OCI-LY1 (cell line): Measurements from ENCODE around the gene NCKAP1.
"Not testable (repeated sequence)": the region's sequence is repeated elsewhere in the genome, so short reads cannot be mapped to it uniquely, and the experiment has no call there.

Experiments
- H2AFZ ChIP-seq: fragments of 200-600 bp; sonication (generic), shearing (Covaris generic); 2 replicates; pipeline ENCODE4 v1.6.0; 2014; ENCODE audit warnings: antibody characterized with exemption, mild to moderate bottlenecking, low read length
- H3F3A ChIP-seq: fragments of 200-600 bp; sonication (generic), shearing (Covaris generic); 2 replicates; pipeline ENCODE4 v1.6.0; 2014; ENCODE audit warnings: mild to moderate bottlenecking, antibody characterized with exemption, low read length, moderate library complexity; ENCODE audit not compliant: insufficient read depth
- H3K27ac ChIP-seq: fragments of 200-600 bp; sonication (generic); 2 replicates; pipeline ENCODE4 v1.5.1; 2014; ENCODE audit warnings: low read length, mixed run types, mild to moderate bottlenecking, low read depth; ENCODE audit not compliant: poor library complexity, severe bottlenecking
- H3K27me3 ChIP-seq: fragments of 200-600 bp; sonication (generic); 2 replicates; pipeline ENCODE4 v1.6.0; 2014; ENCODE audit warnings: antibody characterized with exemption, mild to moderate bottlenecking, low read length, moderate library complexity; ENCODE audit not compliant: insufficient read depth
- H3K36me3 ChIP-seq: fragments of 200-600 bp; sonication (generic); 2 replicates; pipeline ENCODE4 v1.6.1; 2014; ENCODE audit warnings: mild to moderate bottlenecking, antibody characterized with exemption, low read length, moderate library complexity, mixed read lengths; ENCODE audit not compliant: insufficient read depth
- H3K4me1 ChIP-seq: fragments of 200-600 bp; sonication (generic); 2 replicates; pipeline ENCODE4 v1.5.1; 2014; ENCODE audit warnings: mild to moderate bottlenecking, low read length, moderate library complexity; ENCODE audit not compliant: insufficient read depth, severe bottlenecking
- H3K4me2 ChIP-seq: fragments of 200-600 bp; sonication (generic), shearing (Covaris generic); 2 replicates; pipeline ENCODE4 v1.6.1; 2014; ENCODE audit warnings: low read length
- H3K4me3 ChIP-seq: fragments of 200-600 bp; sonication (generic); 2 replicates; pipeline ENCODE4 v1.5.1; 2014; ENCODE audit warnings: low read length, low read depth, mild to moderate bottlenecking, mixed read lengths; ENCODE audit not compliant: poor library complexity, severe bottlenecking
- H3K79me2 ChIP-seq: fragments of 200-600 bp; shearing (Covaris generic); 2 replicates; pipeline ENCODE4 v1.6.1; 2016; ENCODE audit warnings: mixed run types, low read length, mixed read lengths; ENCODE audit not compliant: insufficient read depth
- H3K9ac ChIP-seq: fragments of 200-600 bp; sonication (generic), shearing (Covaris generic); 2 replicates; pipeline ENCODE4 v1.6.1; 2014; ENCODE audit warnings: mild to moderate bottlenecking, low read length, mixed read lengths
- H3K9me2 ChIP-seq: fragments of 200-600 bp; sonication (generic), shearing (Covaris generic); 2 replicates; pipeline ENCODE4 v1.6.1; 2014; ENCODE audit warnings: low read depth, mild to moderate bottlenecking, low read length, mixed read lengths
- H3K9me3 ChIP-seq: fragments of 200-600 bp; shearing (Covaris generic); 2 replicates; pipeline ENCODE4 v1.6.1; 2014; ENCODE audit warnings: low read length, mixed read lengths
- H4K20me1 ChIP-seq: fragments of 200-600 bp; sonication (generic), shearing (Covaris generic); 2 replicates; pipeline ENCODE4 v1.6.0; 2016; ENCODE audit warnings: mild to moderate bottlenecking, low read length; ENCODE audit not compliant: insufficient read depth
- EZH2 ChIP-seq: fragments of 200-600 bp; sonication (generic), shearing (Covaris generic); IDR thresholded peaks from 2 replicates; pipeline ENCODE4 v1.8.0; 2017; ENCODE audit warnings: borderline replicate concordance, mixed run types, mild to moderate bottlenecking, antibody characterized with exemption, low read length, moderate library complexity, mixed read lengths
- TF ChIP-seq, protein P1 (sequence below): fragments of 200-600 bp; sonication (generic), shearing (Covaris generic); IDR thresholded peaks from 2 replicates; pipeline ENCODE4 v1.5.1; 2017; ENCODE audit warnings: mild to moderate bottlenecking, antibody characterized with exemption, low read length, moderate library complexity, mixed read lengths

NCKAP1 gene

DNA sequence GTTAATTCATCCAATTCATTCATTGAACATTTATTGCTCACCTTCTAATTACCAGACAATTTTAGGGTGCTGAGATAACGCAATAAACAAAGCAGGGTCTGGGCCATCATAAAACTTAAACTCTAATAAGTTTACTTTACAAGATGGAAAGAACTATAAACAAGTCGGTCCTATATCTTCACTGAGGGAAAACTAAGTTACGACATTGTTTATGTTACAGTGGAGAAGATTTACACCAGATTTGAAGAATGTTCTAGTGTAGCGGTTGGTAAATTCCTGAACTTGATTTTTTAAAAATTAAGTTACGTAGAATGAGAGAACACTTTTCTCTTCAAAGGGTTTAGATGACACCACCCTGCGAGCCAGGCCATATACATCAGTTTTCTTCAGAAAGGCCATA, 151.2 kb downstream of the NCKAP1 start:
- H2AFZ ChIP-seq, result no peak overlapping the region
- no peaks in the 10 kb centered on the region for H3F3A ChIP-seq
- H3K27me3 ChIP-seq, result no peaks in the 10 kb centered on the region

DNA sequence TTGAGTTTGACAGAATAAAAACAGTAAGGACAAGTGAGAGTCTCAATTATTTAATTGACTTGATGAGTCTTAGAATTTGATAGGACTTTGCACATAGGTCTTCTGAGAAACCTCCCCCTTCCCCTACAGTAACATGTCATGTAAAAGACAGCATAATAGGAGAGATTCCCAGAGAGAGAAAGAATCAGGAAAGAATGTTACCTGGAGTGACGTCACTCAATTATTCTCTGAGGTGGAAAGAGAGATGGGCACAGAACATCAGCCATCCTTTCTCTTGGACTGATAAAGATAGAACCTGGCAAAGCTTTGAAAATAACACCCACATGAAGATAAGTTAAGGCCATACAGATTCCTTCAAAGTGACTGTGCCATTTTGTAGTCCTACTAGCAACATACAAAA, 152.5 kb downstream of the NCKAP1 start:
- Histone ChIP-seq H3K9me2 (no peaks in the 10 kb centered on the region), H3F3A (no peaks in the 10 kb centered on the region), H3K9ac (no peak overlapping the region), H3K4me1 (no peaks in the 10 kb centered on the region), H3K9me3 (no peaks in the 10 kb centered on the region), H3K36me3 (no peaks in the 10 kb centered on the region), H4K20me1 (no peaks in the 10 kb centered on the region), H3K27me3 (no peaks in the 10 kb centered on the region), H3K27ac (no peak overlapping the region), H2AFZ (no peak overlapping the region), H3K79me2 (no peaks in the 10 kb centered on the region), H3K4me2 (no peak overlapping the region), H3K4me3 (no peak overlapping the region)
- TF ChIP-seq, protein P1, sequence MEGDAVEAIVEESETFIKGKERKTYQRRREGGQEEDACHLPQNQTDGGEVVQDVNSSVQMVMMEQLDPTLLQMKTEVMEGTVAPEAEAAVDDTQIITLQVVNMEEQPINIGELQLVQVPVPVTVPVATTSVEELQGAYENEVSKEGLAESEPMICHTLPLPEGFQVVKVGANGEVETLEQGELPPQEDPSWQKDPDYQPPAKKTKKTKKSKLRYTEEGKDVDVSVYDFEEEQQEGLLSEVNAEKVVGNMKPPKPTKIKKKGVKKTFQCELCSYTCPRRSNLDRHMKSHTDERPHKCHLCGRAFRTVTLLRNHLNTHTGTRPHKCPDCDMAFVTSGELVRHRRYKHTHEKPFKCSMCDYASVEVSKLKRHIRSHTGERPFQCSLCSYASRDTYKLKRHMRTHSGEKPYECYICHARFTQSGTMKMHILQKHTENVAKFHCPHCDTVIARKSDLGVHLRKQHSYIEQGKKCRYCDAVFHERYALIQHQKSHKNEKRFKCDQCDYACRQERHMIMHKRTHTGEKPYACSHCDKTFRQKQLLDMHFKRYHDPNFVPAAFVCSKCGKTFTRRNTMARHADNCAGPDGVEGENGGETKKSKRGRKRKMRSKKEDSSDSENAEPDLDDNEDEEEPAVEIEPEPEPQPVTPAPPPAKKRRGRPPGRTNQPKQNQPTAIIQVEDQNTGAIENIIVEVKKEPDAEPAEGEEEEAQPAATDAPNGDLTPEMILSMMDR, result no peak
- no peak for TF ChIP-seq EZH2

More for the DNA sequence above, 151.2 kb downstream of the NCKAP1 start:
- Histone ChIP-seq H3K27ac (no peak overlapping the region), H4K20me1 (no peaks in the 10 kb centered on the region), H3K9me3 (no peaks in the 10 kb centered on the region), H3K4me3 (no peak overlapping the region), H3K79me2 (no peaks in the 10 kb centered on the region), H3K9ac (no peak overlapping the region), H3K4me2 (no peak overlapping the region), H3K9me2 (no peaks in the 10 kb centered on the region), H3K36me3 (no peaks in the 10 kb centered on the region), H3K4me1 (no peaks in the 10 kb centered on the region)
- TF ChIP-seq, protein P1, result no peak
- TF ChIP-seq EZH2, result no peak

DNA sequence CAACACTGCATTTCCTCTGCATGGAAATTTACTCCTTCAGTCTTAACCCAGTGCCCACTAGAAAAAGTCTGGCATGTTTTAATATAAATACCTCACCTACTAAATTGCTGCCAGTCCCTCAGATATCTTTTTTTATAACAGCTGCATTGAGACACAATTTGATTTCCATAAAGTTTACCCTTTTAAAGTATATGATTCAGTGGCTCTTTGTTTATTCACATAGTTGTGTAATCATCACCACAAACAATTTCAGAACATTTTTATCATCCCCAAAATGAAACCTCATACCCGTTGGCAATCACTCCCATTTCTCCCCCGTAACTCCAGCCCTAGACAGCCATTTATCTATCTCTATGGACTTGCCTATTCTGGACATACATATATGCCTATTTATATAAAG, 154.8 kb downstream of the NCKAP1 start:
- H3F3A ChIP-seq, result no peaks in the 10 kb centered on the region
- H3K4me2 ChIP-seq, result no peak overlapping the region
- no peaks in the 10 kb centered on the region for H4K20me1 ChIP-seq
- no peak for TF ChIP-seq EZH2
- TF ChIP-seq, protein P1, result no peak
- no peaks in the 10 kb centered on the region for H3K9me3 ChIP-seq
- no peaks in the 10 kb centered on the region for H3K4me1 ChIP-seq
- H3K9ac ChIP-seq, result no peak overlapping the region
- no peak overlapping the region for H3K4me3 ChIP-seq
- no peak overlapping the region for H2AFZ ChIP-seq
- no peaks in the 10 kb centered on the region for H3K9me2 ChIP-seq
- H3K27me3 ChIP-seq, result no peaks in the 10 kb centered on the region
- H3K27ac ChIP-seq, result no peak overlapping the region
- no peaks in the 10 kb centered on the region for H3K79me2 ChIP-seq
- no peaks in the 10 kb centered on the region for H3K36me3 ChIP-seq

DNA sequence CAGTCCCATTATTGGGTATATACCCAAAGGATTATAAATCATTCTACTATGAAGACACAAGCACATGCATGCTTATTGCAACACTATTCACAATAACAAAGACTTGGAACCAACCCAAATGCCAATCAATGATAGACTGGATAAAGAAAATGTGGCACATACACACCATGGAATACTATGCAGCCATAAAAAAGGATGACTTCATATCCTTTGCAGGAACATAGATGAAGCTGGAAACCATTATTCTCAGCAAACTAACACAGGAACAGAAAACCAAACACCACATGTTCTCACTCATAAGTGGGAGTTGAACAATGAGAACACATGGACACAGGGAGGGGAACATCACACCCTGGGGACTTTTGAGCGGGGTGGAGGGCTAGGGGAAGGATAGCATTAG, 158.2 kb downstream of the NCKAP1 start:
- H3F3A ChIP-seq, H4K20me1 ChIP-seq, H3K9ac ChIP-seq, H3K9me2 ChIP-seq, H3K27ac ChIP-seq, H3K36me3 ChIP-seq, H3K4me3 ChIP-seq, H3K79me2 ChIP-seq, H3K4me1 ChIP-seq, H3K27me3 ChIP-seq, H3K4me2 ChIP-seq, H3K9me3 ChIP-seq, H2AFZ ChIP-seq: not testable (repeated sequence)

DNA sequence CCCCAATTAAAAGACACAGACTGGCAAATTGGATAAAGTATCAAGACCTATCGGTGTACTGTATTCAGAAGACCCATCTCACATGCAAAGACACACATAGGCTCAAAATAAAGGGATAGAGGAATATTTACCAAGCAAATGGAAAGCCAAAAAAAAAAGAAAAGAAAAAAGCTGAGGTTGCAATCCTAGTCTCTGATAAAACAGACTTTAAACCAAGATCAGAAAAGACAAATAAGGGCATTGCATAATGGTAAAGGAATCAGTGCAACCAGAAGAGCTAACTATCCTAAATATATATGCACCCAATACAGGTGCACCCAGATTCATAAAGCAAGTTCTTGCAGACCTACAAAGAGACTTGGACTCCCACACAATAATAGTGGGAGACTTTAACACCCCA, 161.6 kb downstream of the NCKAP1 start:
- not testable (repeated sequence) for H3K4me1 ChIP-seq, H4K20me1 ChIP-seq, H3K79me2 ChIP-seq, H3K27me3 ChIP-seq, H3K9ac ChIP-seq, H3K27ac ChIP-seq, H2AFZ ChIP-seq, H3K4me3 ChIP-seq, H3K4me2 ChIP-seq, H3K9me3 ChIP-seq, H3K9me2 ChIP-seq, H3F3A ChIP-seq, H3K36me3 ChIP-seq
